ENCODE results near the gene RTF2.
A peak's percentile ranks its signal among the peaks of the same experiment; 100 is the strongest.

The RTF2 gene

GRCh38 chr20:56439771-56440291 lies 28.6 kb upstream of the RTF2 start:
- no peak for DNase-seq

- peak; percentile 77 for DNase-seq
Observed at GRCh38 chr20:56440346-56441007, 27.9 kb upstream of the RTF2 start.

GRCh38 chr20:56442389-56443365 lies 25.8 kb upstream of the RTF2 start:
- no peak for DNase-seq

- no peak for DNase-seq
Observed at GRCh38 chr20:56443654-56444540, 24.5 kb upstream of the RTF2 start.

GRCh38 chr20:56445130-56445529 lies 23.3 kb upstream of the RTF2 start:
- DNase-seq: no peak

- DNase-seq: no peak
Observed at GRCh38 chr20:56445540-56445939, 22.9 kb upstream of the RTF2 start.

- no peak for DNase-seq
Observed at GRCh38 chr20:56447227-56447626, 21.2 kb upstream of the RTF2 start.

GRCh38 chr20:56449459-56449858 lies 19.0 kb upstream of the RTF2 start:
- DNase-seq: no peak

- DNase-seq: no peak
Observed at GRCh38 chr20:56451056-56451765, 17.2 kb upstream of the RTF2 start.

- DNase-seq: no peak
Observed at GRCh38 chr20:56453352-56453751, 15.1 kb upstream of the RTF2 start.

- DNase-seq: no peak
Observed at GRCh38 chr20:56454754-56455153, 13.7 kb upstream of the RTF2 start.

GRCh38 chr20:56458206-56458821 lies 10.1 kb upstream of the RTF2 start:
- DNase-seq: no peak

- peak; percentile 88 for DNase-seq
Observed at GRCh38 chr20:56460459-56460858, 8.0 kb upstream of the RTF2 start.

- no peak for DNase-seq
Observed at GRCh38 chr20:56461576-56461975, 6.9 kb upstream of the RTF2 start.

GRCh38 chr20:56463428-56463827 lies 5.0 kb upstream of the RTF2 start:
- DNase-seq: peak; percentile 54

- DNase-seq: no peak
Observed at GRCh38 chr20:56465997-56466396, 2.4 kb upstream of the RTF2 start.

- DNase-seq: no peak
Observed at GRCh38 chr20:56467968-56468315, 485 bp upstream of the RTF2 start.

- no peak for DNase-seq
Observed at GRCh38 chr20:56469077-56469449, 636 bp downstream of the RTF2 start.

- DNase-seq: peak; percentile 20
Observed at GRCh38 chr20:56483970-56484369, 15.5 kb downstream of the RTF2 start.

GRCh38 chr20:56487216-56487615 lies 18.8 kb downstream of the RTF2 start:
- DNase-seq: no peak

- no peak for DNase-seq
Observed at GRCh38 chr20:56488566-56488965, 20.1 kb downstream of the RTF2 start.

- no peak for DNase-seq
Observed at GRCh38 chr20:56501116-56501515, 32.7 kb downstream of the RTF2 start.

Data from CD4-positive, alpha-beta T cell treated with Interleukin-17A for 1 hour (primary cell).